ENCODE data around the gene KCTD17.

The KCTD17 gene

DNA sequence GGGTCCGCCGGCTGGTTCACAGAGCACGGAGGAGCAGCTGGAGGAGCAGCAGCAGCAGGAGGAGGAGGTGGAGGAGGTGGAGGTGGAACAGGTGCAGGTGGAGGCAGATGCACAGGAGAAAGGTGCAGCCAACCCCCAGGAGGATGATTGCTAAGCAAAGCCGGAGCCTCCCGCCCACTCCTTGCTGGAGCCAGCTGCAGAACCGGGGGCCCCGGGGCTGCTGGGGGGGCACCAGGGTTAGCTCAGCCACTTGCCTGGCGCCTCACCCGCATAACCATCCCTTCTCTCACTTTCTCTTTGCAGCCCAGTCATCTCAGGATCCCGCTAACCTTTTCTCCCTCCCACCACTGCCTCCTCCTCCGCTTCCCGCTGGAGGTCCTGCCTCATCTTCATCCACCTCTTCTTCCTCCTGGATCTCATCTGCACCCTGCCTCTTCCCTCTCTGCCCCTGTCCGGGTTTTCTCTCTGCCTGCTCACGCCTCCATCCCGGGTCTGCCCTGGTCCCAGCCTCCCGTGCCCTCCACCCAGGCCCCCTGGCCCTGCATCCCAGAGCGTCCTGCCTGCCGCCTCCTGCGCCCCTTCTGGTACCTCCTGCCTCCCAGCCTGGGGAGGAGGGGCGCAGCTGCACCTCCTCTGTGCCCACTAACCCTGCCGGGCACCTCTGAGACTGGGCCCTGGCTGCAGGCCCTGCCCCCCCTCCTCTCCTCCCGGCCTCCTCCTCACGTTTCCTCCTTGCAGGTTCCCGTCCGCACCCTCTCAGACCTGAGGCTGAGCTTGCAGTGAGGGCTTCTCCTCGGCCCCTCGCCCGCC, 9.5 kb downstream of the KCTD17 start:
- Histone ChIP-seq H3K79me2 (ENCODE audit: insufficient read depth, low read length) (no peaks in the 10 kb centered on the region), H3K4me1 (ENCODE audit: insufficient read depth, low read length) (no peaks in the 10 kb centered on the region), H3K9me3 (ENCODE audit: insufficient read depth, low read length, severe bottlenecking) (no peaks in the 10 kb centered on the region), H3K27me3 (ENCODE audit: insufficient read depth, low read length, poor library complexity) (no peaks in the 10 kb centered on the region), H3K4me2 (ENCODE audit: insufficient read depth, low read length) (no peak overlapping the region), H3K9ac (ENCODE audit: low read depth, low read length) (no peak overlapping the region), H3K4me3 (ENCODE audit: low read depth in 1 of 2, low read length in 2 of 2) (no peak overlapping the region), H4K20me1 (ENCODE audit: insufficient read depth, low read length) (peaks cover 12% of the 10 kb centered on the region; the same call in 1 of the 2 replicates), H3K27ac (ENCODE audit: low read length) (no peak overlapping the region), H3K36me3 (ENCODE audit: insufficient read depth, low read length) (peaks cover 42% of the 10 kb centered on the region), H2AFZ (ENCODE audit: low read depth, low read length) (no peak overlapping the region)
- TF ChIP-seq EZH2 (IDR thresholded peaks at IDR 0.05; ENCODE audit: borderline replicate concordance, low read depth, low read length, severe bottlenecking): no peak
- TF ChIP-seq, protein P1, sequence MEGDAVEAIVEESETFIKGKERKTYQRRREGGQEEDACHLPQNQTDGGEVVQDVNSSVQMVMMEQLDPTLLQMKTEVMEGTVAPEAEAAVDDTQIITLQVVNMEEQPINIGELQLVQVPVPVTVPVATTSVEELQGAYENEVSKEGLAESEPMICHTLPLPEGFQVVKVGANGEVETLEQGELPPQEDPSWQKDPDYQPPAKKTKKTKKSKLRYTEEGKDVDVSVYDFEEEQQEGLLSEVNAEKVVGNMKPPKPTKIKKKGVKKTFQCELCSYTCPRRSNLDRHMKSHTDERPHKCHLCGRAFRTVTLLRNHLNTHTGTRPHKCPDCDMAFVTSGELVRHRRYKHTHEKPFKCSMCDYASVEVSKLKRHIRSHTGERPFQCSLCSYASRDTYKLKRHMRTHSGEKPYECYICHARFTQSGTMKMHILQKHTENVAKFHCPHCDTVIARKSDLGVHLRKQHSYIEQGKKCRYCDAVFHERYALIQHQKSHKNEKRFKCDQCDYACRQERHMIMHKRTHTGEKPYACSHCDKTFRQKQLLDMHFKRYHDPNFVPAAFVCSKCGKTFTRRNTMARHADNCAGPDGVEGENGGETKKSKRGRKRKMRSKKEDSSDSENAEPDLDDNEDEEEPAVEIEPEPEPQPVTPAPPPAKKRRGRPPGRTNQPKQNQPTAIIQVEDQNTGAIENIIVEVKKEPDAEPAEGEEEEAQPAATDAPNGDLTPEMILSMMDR (IDR thresholded peaks at IDR 0.05; ENCODE audit: borderline replicate concordance, extremely low read depth, low read length, poor library complexity, severe bottlenecking): no peak
- ATAC-seq (ENCODE audit: insufficient read depth, low read depth) (no peak), DNase-seq (no peak)

DNA sequence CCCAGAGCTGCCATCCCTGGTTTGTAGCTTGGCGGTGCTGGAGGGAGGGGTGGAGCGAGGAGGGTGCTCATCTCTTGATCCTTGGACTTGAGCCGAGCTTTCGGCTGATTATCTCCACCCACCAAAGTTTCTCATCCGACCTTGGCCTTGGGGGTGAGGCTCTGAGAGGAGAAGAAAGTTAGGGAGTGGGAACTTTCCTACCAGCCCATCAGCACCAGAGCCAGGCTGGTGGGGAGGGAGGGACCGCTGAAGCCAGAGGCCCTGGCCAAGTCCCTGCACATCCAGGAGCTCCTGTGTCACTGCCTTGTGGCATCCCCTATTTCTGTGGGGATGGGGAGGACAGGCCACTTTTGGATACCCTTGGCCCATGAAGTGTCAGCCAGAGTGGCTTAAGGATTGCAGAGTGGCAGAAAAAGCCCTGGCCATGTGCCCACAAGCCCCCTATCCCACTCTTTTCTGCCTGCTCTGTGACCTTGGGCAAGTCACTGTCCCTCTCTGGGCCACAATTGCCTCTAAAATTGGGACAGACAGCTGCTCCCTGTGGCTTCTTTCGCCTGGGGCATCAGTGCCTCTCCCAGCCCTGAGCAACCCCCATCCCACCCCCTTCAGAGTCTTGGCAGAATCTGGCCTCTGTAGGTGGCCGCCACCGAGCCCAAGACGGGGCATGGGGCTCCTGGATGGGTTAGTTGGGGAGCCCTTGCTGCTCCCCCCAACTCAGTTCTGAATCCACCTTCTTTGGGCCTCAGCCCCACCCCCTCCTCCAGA, 10.3 kb downstream of the KCTD17 start:
- peaks cover 12% of the 10 kb centered on the region; the same call in 1 of the 2 replicates for H4K20me1 ChIP-seq (ENCODE audit: insufficient read depth, low read length)
- H3K4me3 ChIP-seq (ENCODE audit: low read depth in 1 of 2, low read length in 2 of 2): no peak overlapping the region
- no peak for TF ChIP-seq EZH2 (IDR thresholded peaks at IDR 0.05; ENCODE audit: borderline replicate concordance, low read depth, low read length, severe bottlenecking)
- TF ChIP-seq, protein P1 (IDR thresholded peaks at IDR 0.05; ENCODE audit: borderline replicate concordance, extremely low read depth, low read length, poor library complexity, severe bottlenecking): no peak
- no peak overlapping the region for H2AFZ ChIP-seq (ENCODE audit: low read depth, low read length)
- ATAC-seq (ENCODE audit: insufficient read depth, low read depth): no peak
- no peak overlapping the region for H3K9ac ChIP-seq (ENCODE audit: low read depth, low read length)
- no peak overlapping the region for H3K4me2 ChIP-seq (ENCODE audit: insufficient read depth, low read length)
- H3K79me2 ChIP-seq (ENCODE audit: insufficient read depth, low read length): no peaks in the 10 kb centered on the region
- H3K27me3 ChIP-seq (ENCODE audit: insufficient read depth, low read length, poor library complexity): no peaks in the 10 kb centered on the region
- peaks cover 34% of the 10 kb centered on the region for H3K36me3 ChIP-seq (ENCODE audit: insufficient read depth, low read length)
- no peak for DNase-seq
- no peaks in the 10 kb centered on the region for H3K4me1 ChIP-seq (ENCODE audit: insufficient read depth, low read length)
- no peaks in the 10 kb centered on the region for H3K9me3 ChIP-seq (ENCODE audit: insufficient read depth, low read length, severe bottlenecking)
- H3K27ac ChIP-seq (ENCODE audit: low read length): no peak overlapping the region

DNA sequence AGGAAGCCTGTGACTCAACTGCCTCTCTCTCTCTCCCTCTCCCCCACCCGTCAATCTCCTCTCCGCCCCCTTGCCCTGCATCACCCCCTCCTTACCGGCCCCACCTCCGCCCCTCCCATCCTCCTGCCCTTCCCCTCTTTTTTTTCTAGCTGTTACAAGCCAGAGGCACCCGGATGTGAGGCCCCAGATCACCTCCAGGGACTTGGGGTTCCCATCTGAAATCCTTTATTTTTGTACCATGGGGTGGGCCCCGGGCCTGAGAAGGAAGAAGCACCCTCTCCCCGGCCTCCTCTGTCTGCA, 10.8 kb downstream of the KCTD17 start:
- Histone ChIP-seq H3K36me3 (ENCODE audit: insufficient read depth, low read length) (peaks cover 29% of the 10 kb centered on the region), H2AFZ (ENCODE audit: low read depth, low read length) (no peak overlapping the region), H3K4me3 (ENCODE audit: low read depth in 1 of 2, low read length in 2 of 2) (no peak overlapping the region), H3K9ac (ENCODE audit: low read depth, low read length) (no peak overlapping the region), H3K9me3 (ENCODE audit: insufficient read depth, low read length, severe bottlenecking) (no peaks in the 10 kb centered on the region), H3K27ac (ENCODE audit: low read length) (no peak overlapping the region), H3K79me2 (ENCODE audit: insufficient read depth, low read length) (no peaks in the 10 kb centered on the region), H4K20me1 (ENCODE audit: insufficient read depth, low read length) (peaks cover 12% of the 10 kb centered on the region; the same call in 1 of the 2 replicates), H3K4me2 (ENCODE audit: insufficient read depth, low read length) (no peak overlapping the region), H3K4me1 (ENCODE audit: insufficient read depth, low read length) (no peaks in the 10 kb centered on the region), H3K27me3 (ENCODE audit: insufficient read depth, low read length, poor library complexity) (no peaks in the 10 kb centered on the region)
- DNase-seq: no peak
- TF ChIP-seq EZH2 (IDR thresholded peaks at IDR 0.05; ENCODE audit: borderline replicate concordance, low read depth, low read length, severe bottlenecking): no peak
- TF ChIP-seq, protein P1 (IDR thresholded peaks at IDR 0.05; ENCODE audit: borderline replicate concordance, extremely low read depth, low read length, poor library complexity, severe bottlenecking): no peak
- no peak for ATAC-seq (ENCODE audit: insufficient read depth, low read depth)
